Measurements from ENCODE around the gene RTN4R. TPM values are rescaled to one million over a fixed set of nuclear protein-coding genes. Genes with fewer than 3 reads are reported as not detected.

The RTN4R gene
- polyA plus RNA-seq, 4 donors: 2.9 to 25.7 (median 4.4) TPM

- Histone ChIP-seq H3K4me1 (ENCODE audit: control insufficient read depth in 3 of 3, insufficient read depth in 2 of 3, low read depth in 1 of 3, low read length in 2 of 3) (peaks cover 0 to 15% (median 0%) of the 10 kb centered on the region in 3 donors), H3K9me3 (ENCODE audit: control insufficient read depth in 2 of 2, insufficient read depth in 1 of 2, low read depth in 1 of 2, low read length in 1 of 2) (no peaks in the 10 kb centered on the region), H3K36me3 (ENCODE audit: control insufficient read depth in 3 of 3, insufficient read depth in 2 of 3, low read depth in 1 of 3, low read length in 3 of 3) (peaks cover 0 to 14% (median 0%) of the 10 kb centered on the region in 3 donors), H3K4me3 (ENCODE audit: low read depth in 1 of 3, low read length in 3 of 3) (no peak overlapping the region), H3K27me3 (ENCODE audit: control insufficient read depth in 3 of 3, insufficient read depth in 3 of 3, low read length in 3 of 3) (no peaks in the 10 kb centered on the region), H3K27ac (ENCODE audit: low read depth in 1 of 3, low read length in 2 of 3) (peak overlapping the region in 1 of 3 donors; percentile 3)
- WGBS, 3 donors: 85 to 98% (median 89%) methylated on average over 16 to 19 of the region's 19 CpGs
- DNase-seq (no peak), FAIRE-seq (no peak)
These were observed 21.6 kb downstream of the RTN4R start for GRCh38 chr22:20246368-20247009.

- Histone ChIP-seq H3K36me3 (ENCODE audit: control insufficient read depth in 3 of 3, insufficient read depth in 2 of 3, low read depth in 1 of 3, low read length in 3 of 3) (peaks cover 0 to 20% (median 0%) of the 10 kb centered on the region in 3 donors), H3K27me3 (ENCODE audit: control insufficient read depth in 3 of 3, insufficient read depth in 3 of 3, low read length in 3 of 3) (no peaks in the 10 kb centered on the region), H3K9me3 (ENCODE audit: control insufficient read depth in 2 of 2, insufficient read depth in 1 of 2, low read depth in 1 of 2, low read length in 1 of 2) (no peaks in the 10 kb centered on the region), H3K4me3 (ENCODE audit: low read depth in 1 of 3, low read length in 3 of 3) (no peak overlapping the region), H3K27ac (ENCODE audit: low read depth in 1 of 3, low read length in 2 of 3) (peak overlapping the region in 1 of 3 donors; percentile 11), H3K4me1 (ENCODE audit: control insufficient read depth in 3 of 3, insufficient read depth in 2 of 3, low read depth in 1 of 3, low read length in 2 of 3) (peaks cover 0 to 17% (median 0%) of the 10 kb centered on the region in 3 donors)
- 85 to 90% (median 87%) methylated on average over 14 of the region's 14 CpGs for WGBS, 3 donors
- FAIRE-seq: no peak
- no peak for DNase-seq
These were observed 22.3 kb downstream of the RTN4R start for GRCh38 chr22:20245577-20246367.

DNA sequence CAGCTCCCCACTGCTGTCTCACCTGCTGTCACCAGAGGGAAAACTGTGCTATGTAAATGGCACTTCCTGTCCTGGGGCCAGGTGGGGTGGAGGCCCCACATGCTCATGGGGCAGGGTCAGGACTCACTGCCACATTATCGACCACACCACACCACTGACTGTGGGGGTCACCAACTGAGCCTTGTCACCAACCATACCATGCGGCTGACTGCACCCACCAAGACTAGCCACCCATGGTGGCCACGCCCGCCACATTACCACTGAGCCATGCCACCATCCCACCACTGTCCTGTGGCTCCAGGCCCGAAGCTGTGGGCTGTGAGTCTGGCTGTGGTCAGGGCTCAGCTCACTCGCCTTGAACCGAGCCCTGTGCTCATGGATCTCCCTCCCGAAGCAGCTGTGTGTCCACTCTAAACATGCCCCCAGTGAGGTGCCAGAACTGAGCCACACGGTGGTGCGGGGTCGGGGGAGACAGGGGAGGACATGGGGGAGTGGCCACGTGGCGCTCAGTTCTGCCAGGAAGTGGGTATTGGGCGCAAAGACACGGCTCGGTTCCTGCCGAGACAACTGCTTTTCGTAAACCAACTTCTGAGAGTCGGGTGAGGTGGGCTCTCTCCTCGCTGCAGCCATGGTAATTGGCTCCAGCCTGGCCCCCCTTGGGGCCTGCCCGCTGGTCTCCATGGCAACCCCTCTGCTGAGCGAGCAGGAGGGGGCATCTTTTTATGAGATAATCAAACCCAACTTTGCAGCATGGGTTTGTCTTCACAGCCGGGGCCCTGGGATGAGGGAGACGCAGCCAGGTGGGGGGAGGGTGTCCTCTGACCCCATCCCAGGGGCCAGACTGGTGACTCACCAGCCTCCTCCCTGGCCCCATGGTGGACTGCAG, 23.2 kb downstream of the RTN4R start:
- peaks cover 0 to 20% (median 0%) of the 10 kb centered on the region in 3 donors for H3K36me3 ChIP-seq (ENCODE audit: control insufficient read depth in 3 of 3, insufficient read depth in 2 of 3, low read depth in 1 of 3, low read length in 3 of 3)
- peaks cover 0 to 25% (median 0%) of the 10 kb centered on the region in 3 donors for H3K4me1 ChIP-seq (ENCODE audit: control insufficient read depth in 3 of 3, insufficient read depth in 2 of 3, low read depth in 1 of 3, low read length in 2 of 3)
- DNase-seq (peak in 1 of 2 donors; percentile 18), FAIRE-seq (no peak)
- 64 to 67% (median 66%) methylated on average over 23 to 24 of the region's 24 CpGs for WGBS, 3 donors
- H3K4me3 ChIP-seq (ENCODE audit: low read depth in 1 of 3, low read length in 3 of 3): no peak overlapping the region
- H3K9me3 ChIP-seq (ENCODE audit: control insufficient read depth in 2 of 2, insufficient read depth in 1 of 2, low read depth in 1 of 2, low read length in 1 of 2): no peaks in the 10 kb centered on the region
- no peaks in the 10 kb centered on the region for H3K27me3 ChIP-seq (ENCODE audit: control insufficient read depth in 3 of 3, insufficient read depth in 3 of 3, low read length in 3 of 3)
- peak overlapping the region in 1 of 3 donors; percentile 28 for H3K27ac ChIP-seq (ENCODE audit: low read depth in 1 of 3, low read length in 2 of 3)

GRCh38 chr22:20244250-20244648, 23.9 kb downstream of the RTN4R start:
- no peak for FAIRE-seq
- Histone ChIP-seq H3K9me3 (ENCODE audit: control insufficient read depth in 2 of 2, insufficient read depth in 1 of 2, low read depth in 1 of 2, low read length in 1 of 2) (no peaks in the 10 kb centered on the region), H3K4me3 (ENCODE audit: low read depth in 1 of 3, low read length in 3 of 3) (no peak overlapping the region), H3K27me3 (ENCODE audit: control insufficient read depth in 3 of 3, insufficient read depth in 3 of 3, low read length in 3 of 3) (no peaks in the 10 kb centered on the region), H3K36me3 (ENCODE audit: control insufficient read depth in 3 of 3, insufficient read depth in 2 of 3, low read depth in 1 of 3, low read length in 3 of 3) (peaks cover 0 to 20% (median 0%) of the 10 kb centered on the region in 3 donors), H3K27ac (ENCODE audit: low read depth in 1 of 3, low read length in 2 of 3) (peak overlapping the region in 2 of 3 donors; percentile 6 to 28), H3K4me1 (ENCODE audit: control insufficient read depth in 3 of 3, insufficient read depth in 2 of 3, low read depth in 1 of 3, low read length in 2 of 3) (peaks cover 0 to 32% (median 0%) of the 10 kb centered on the region in 3 donors)
- WGBS, 3 donors: 80 to 83% (median 82%) methylated on average over 9 to 10 of the region's 10 CpGs
- no peak for DNase-seq

DNA sequence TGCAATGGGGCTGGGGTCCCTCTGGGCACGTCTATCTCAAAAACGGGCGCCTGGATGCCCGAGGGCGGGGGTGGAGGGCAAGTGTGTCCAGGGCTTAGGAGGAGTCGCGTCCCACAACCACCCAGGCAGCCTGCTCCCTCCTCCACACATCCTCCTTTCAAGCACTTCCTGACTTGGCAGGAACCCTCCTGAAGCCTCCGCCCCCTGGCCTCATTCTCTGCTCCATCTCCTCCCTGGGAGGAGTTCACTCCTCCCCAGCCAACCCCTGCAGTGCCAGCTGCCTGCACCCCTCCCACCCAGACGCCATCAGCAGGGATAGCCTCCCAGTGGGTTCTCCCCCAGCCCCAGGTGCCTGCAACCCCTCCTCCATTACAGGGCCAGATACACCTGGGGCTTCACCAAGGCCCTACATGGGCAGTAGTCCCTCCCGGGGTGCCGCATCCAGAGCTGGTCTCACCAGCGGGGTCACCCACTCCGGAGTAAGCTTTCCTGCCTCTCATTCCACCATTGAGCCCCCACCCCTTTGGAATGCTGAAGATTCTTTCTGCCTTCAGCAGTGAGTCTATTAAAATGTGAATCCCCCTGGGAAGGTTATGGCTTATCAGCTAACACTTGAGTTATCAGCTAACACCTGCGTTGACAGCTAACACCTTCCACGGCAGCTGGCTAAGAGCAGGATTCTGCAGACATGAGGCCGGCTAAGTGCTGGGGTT, 24.4 kb downstream of the RTN4R start:
- Histone ChIP-seq H3K4me1 (ENCODE audit: control insufficient read depth in 3 of 3, insufficient read depth in 2 of 3, low read depth in 1 of 3, low read length in 2 of 3) (peaks cover 0 to 36% (median 0%) of the 10 kb centered on the region in 3 donors), H3K4me3 (ENCODE audit: low read depth in 1 of 3, low read length in 3 of 3) (no peak overlapping the region), H3K27me3 (ENCODE audit: control insufficient read depth in 3 of 3, insufficient read depth in 3 of 3, low read length in 3 of 3) (no peaks in the 10 kb centered on the region), H3K9me3 (ENCODE audit: control insufficient read depth in 2 of 2, insufficient read depth in 1 of 2, low read depth in 1 of 2, low read length in 1 of 2) (no peaks in the 10 kb centered on the region), H3K36me3 (ENCODE audit: control insufficient read depth in 3 of 3, insufficient read depth in 2 of 3, low read depth in 1 of 3, low read length in 3 of 3) (peaks cover 0 to 20% (median 0%) of the 10 kb centered on the region in 3 donors), H3K27ac (ENCODE audit: low read depth in 1 of 3, low read length in 2 of 3) (peak overlapping the region in 2 of 3 donors; percentile 6 to 24)
- 42 to 64% (median 53%) methylated on average over 15 to 16 of the region's 16 CpGs for WGBS, 3 donors
- peak; percentile 25 to 42 for DNase-seq
- FAIRE-seq: no peak

GRCh38 chr22:20243176-20243536, 25.0 kb downstream of the RTN4R start:
- WGBS, 3 donors: 64 to 84% (median 69%) methylated on average over 6 of the region's 6 CpGs
- Histone ChIP-seq H3K4me1 (ENCODE audit: control insufficient read depth in 3 of 3, insufficient read depth in 2 of 3, low read depth in 1 of 3, low read length in 2 of 3) (peaks cover 0 to 41% (median 0%) of the 10 kb centered on the region in 3 donors), H3K4me3 (ENCODE audit: low read depth in 1 of 3, low read length in 3 of 3) (no peak overlapping the region), H3K9me3 (ENCODE audit: control insufficient read depth in 2 of 2, insufficient read depth in 1 of 2, low read depth in 1 of 2, low read length in 1 of 2) (no peaks in the 10 kb centered on the region), H3K27ac (ENCODE audit: low read depth in 1 of 3, low read length in 2 of 3) (no peak overlapping the region), H3K27me3 (ENCODE audit: control insufficient read depth in 3 of 3, insufficient read depth in 3 of 3, low read length in 3 of 3) (no peaks in the 10 kb centered on the region), H3K36me3 (ENCODE audit: control insufficient read depth in 3 of 3, insufficient read depth in 2 of 3, low read depth in 1 of 3, low read length in 3 of 3) (peaks cover 0 to 20% (median 0%) of the 10 kb centered on the region in 3 donors)
- DNase-seq (no peak), FAIRE-seq (no peak)

DNA sequence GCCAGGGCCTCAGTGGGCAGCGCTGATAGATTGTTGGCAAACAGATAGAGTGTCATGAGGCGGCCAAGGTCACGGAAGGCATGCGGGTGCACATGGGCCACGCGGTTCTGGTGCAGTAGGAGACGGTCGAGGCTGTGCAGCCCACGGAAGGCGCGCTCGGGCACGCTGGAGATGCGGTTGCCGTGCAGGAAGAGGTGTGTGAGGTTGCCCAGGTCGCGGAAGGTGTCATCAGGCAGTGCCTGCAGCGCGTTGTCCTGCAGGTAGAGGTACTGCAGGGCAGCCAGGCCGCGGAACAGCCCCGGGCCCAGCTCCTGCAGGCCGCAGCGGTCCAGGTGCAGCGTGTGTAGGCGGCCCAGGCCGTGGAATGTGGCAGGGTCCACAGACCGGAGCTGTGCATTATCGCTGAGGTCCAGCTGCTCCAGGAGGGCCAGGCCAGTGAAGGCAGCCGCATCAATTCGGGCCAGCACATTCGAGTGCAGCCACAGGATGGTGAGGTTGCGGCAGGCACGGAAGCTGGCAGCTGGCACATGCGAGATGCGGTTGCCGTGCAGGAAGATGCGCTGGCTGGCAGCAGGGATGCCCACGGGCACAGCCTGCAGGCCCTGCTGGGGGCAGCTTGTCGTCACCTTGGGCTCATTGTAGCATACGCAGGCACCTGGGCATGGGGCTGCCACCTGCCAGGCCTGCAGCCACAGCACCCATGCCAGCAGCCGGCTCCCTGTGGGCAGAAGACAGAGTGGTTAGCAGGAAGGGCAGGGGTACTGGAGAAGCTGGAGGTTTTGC, 25.5 kb downstream of the RTN4R start:
- Histone ChIP-seq H3K27me3 (ENCODE audit: control insufficient read depth in 3 of 3, insufficient read depth in 3 of 3, low read length in 3 of 3) (no peaks in the 10 kb centered on the region), H3K4me3 (ENCODE audit: low read depth in 1 of 3, low read length in 3 of 3) (no peak overlapping the region), H3K27ac (ENCODE audit: low read depth in 1 of 3, low read length in 2 of 3) (no peak overlapping the region), H3K9me3 (ENCODE audit: control insufficient read depth in 2 of 2, insufficient read depth in 1 of 2, low read depth in 1 of 2, low read length in 1 of 2) (no peaks in the 10 kb centered on the region), H3K4me1 (ENCODE audit: control insufficient read depth in 3 of 3, insufficient read depth in 2 of 3, low read depth in 1 of 3, low read length in 2 of 3) (peaks cover 0 to 41% (median 0%) of the 10 kb centered on the region in 3 donors), H3K36me3 (ENCODE audit: control insufficient read depth in 3 of 3, insufficient read depth in 2 of 3, low read depth in 1 of 3, low read length in 3 of 3) (peaks cover 0 to 20% (median 0%) of the 10 kb centered on the region in 3 donors)
- DNase-seq (no peak), FAIRE-seq (no peak)
- WGBS, 3 donors: 88 to 94% (median 92%) methylated on average over 39 to 42 of the region's 42 CpGs
